Measurements from ENCODE around the gene PRAC2.

DNA sequence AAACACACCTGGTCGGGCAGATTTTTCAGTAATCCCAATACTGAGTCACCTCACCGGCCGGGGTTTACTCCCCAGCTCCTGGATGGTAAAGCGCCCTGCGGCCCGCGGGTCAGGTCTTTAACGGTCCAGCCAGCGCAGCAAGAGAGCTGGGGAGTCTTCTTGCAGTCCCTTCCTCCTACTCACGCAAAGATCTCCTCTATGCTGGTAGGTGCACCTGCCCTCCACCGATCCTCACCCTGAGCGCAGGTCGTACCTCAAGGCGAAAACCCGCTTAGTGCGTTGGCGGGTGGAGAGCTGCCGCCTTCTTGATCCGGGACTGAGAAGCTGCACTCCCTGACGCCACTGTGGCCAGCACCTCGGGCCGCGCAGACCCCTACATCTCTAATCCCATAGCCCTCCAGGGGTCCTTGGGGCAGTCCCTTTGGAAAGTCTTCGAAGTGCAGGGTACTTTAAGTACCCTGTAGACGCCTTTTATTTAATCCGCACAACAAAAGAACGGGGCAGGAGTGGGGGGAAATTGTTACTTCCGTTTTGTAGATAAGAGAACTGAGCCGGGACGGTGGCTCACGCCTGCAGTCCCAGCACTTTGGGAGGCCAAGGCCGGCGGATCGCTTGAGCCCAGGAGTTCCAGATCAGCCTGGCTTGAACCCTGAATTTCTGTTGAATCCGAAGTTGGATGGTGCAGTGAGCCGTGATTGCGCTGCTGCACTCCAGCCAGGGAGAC is 16.0 kb downstream of the PRAC2 start:
- TF ChIP-seq, protein P1, sequence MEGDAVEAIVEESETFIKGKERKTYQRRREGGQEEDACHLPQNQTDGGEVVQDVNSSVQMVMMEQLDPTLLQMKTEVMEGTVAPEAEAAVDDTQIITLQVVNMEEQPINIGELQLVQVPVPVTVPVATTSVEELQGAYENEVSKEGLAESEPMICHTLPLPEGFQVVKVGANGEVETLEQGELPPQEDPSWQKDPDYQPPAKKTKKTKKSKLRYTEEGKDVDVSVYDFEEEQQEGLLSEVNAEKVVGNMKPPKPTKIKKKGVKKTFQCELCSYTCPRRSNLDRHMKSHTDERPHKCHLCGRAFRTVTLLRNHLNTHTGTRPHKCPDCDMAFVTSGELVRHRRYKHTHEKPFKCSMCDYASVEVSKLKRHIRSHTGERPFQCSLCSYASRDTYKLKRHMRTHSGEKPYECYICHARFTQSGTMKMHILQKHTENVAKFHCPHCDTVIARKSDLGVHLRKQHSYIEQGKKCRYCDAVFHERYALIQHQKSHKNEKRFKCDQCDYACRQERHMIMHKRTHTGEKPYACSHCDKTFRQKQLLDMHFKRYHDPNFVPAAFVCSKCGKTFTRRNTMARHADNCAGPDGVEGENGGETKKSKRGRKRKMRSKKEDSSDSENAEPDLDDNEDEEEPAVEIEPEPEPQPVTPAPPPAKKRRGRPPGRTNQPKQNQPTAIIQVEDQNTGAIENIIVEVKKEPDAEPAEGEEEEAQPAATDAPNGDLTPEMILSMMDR (IDR thresholded peaks at IDR 0.05; ENCODE audit: insufficient read depth, low read depth, low read length) = no peak
- peak; percentile 58 for TF ChIP-seq EZH2 (IDR thresholded peaks at IDR 0.05; ENCODE audit: insufficient read depth, low read length)

All from astrocyte (in vitro differentiated cells and primary cell).